Calu3 (cell line): Measurements from ENCODE around the gene ABCG1. TPM values are rescaled to one million over a fixed set of nuclear protein-coding genes. Genes with fewer than 3 reads are reported as not detected.

Experiments
- BruUV-seq: library from RNA; stranded (reverse); fragments of 400-500 nt; replicated peaks from 2 replicates; lab custom pipeline; 2021; lab: Mats Ljungman, UMichigan
- CTCF ChIA-PET: fragments of 300-600 bp; sonication (Branson Sonifier 250); formaldehyde crosslinking; loops from one replicate; lab custom pipeline; 2022; ENCODE audit warnings: antibody characterized with exemption; lab: Charles Lee
- DNase-seq: peaks from one replicate; pipeline ENCODE4 v3.0.0; 2022
- H3K27ac Mint-ChIP-seq: one replicate; pipeline ENCODE4 v1.8.0; 2022; ENCODE audit warnings: mixed read lengths; ENCODE audit not compliant: unreplicated experiment
- H3K27me3 Mint-ChIP-seq: one replicate; pipeline ENCODE4 v1.8.0; 2022; ENCODE audit warnings: mixed read lengths; ENCODE audit not compliant: unreplicated experiment
- H3K36me3 Mint-ChIP-seq: one replicate; pipeline ENCODE4 v1.8.0; 2022; ENCODE audit warnings: mild to moderate bottlenecking, moderate library complexity, mixed read lengths; ENCODE audit not compliant: insufficient read depth, unreplicated experiment
- H3K4me1 Mint-ChIP-seq: one replicate; pipeline ENCODE4 v1.8.0; 2022; ENCODE audit warnings: mild to moderate bottlenecking, low read depth, mixed read lengths; ENCODE audit not compliant: unreplicated experiment
- H3K4me3 Mint-ChIP-seq: one replicate; pipeline ENCODE4 v1.8.0; 2022; ENCODE audit warnings: mild to moderate bottlenecking, low read depth, moderate library complexity, mixed read lengths; ENCODE audit not compliant: unreplicated experiment
- H3K9me3 Mint-ChIP-seq: one replicate; pipeline ENCODE4 v1.8.0; 2022; ENCODE audit warnings: low read depth, mixed read lengths; ENCODE audit not compliant: unreplicated experiment
- intact Hi-C: fragments of 100-400 bp; cut with micrococcal nuclease; formaldehyde crosslinking; loops from one replicate; pipeline ENCODE4 v1.10.0; 2022; ENCODE audit not compliant: unreplicated experiment
- total RNA-seq: library from RNA; stranded (reverse); gene quantifications from 2 replicates; pipeline ENCODE4 v1.2.3, GENCODE V29; 2022
- TF ChIP-seq, protein P1 (sequence below): fragments of 200-600 bp; IDR thresholded peaks from one replicate; pipeline ENCODE4 v1.8.0; 2022; ENCODE audit warnings: antibody characterized with exemption; ENCODE audit not compliant: unreplicated experiment

ABCG1 gene
- total RNA-seq, 1 experiment from 2014 or later, result 0.19 TPM

DNA sequence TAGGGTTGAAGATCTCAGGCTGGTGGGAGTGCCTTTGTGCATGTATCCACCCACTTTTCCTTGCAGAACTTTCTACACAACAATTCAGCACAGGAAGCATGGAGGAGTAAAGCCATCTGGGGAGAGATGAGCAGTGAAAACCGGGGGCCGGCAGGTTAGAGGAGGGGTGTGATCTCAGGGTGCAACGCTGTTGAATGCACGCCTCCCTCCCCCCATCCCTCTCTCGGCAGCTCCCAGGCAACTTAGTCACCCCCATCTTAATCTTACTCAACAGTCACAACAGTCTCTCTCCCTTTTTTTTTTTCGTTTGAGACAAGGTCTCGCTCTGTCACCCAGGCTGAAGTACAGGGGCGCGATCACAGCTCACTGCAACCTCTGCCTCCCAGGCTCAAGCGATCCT, 16.6 kb upstream of the ABCG1 start:
- CTCF ChIA-PET, result no interaction called here
- Mint-ChIP-seq H3K27ac (no peak overlapping the region), H3K4me1 (no peaks in the 10 kb centered on the region), H3K9me3 (no peaks in the 10 kb centered on the region), H3K4me3 (no peak overlapping the region), H3K36me3 (no peaks in the 10 kb centered on the region), H3K27me3 (peaks cover 10% of the 10 kb centered on the region)
- no peak for DNase-seq
- intact Hi-C loops, result no loop called here
- TF ChIP-seq, protein P1, sequence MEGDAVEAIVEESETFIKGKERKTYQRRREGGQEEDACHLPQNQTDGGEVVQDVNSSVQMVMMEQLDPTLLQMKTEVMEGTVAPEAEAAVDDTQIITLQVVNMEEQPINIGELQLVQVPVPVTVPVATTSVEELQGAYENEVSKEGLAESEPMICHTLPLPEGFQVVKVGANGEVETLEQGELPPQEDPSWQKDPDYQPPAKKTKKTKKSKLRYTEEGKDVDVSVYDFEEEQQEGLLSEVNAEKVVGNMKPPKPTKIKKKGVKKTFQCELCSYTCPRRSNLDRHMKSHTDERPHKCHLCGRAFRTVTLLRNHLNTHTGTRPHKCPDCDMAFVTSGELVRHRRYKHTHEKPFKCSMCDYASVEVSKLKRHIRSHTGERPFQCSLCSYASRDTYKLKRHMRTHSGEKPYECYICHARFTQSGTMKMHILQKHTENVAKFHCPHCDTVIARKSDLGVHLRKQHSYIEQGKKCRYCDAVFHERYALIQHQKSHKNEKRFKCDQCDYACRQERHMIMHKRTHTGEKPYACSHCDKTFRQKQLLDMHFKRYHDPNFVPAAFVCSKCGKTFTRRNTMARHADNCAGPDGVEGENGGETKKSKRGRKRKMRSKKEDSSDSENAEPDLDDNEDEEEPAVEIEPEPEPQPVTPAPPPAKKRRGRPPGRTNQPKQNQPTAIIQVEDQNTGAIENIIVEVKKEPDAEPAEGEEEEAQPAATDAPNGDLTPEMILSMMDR, result no peak
- no TSS peak for BruUV-seq

DNA sequence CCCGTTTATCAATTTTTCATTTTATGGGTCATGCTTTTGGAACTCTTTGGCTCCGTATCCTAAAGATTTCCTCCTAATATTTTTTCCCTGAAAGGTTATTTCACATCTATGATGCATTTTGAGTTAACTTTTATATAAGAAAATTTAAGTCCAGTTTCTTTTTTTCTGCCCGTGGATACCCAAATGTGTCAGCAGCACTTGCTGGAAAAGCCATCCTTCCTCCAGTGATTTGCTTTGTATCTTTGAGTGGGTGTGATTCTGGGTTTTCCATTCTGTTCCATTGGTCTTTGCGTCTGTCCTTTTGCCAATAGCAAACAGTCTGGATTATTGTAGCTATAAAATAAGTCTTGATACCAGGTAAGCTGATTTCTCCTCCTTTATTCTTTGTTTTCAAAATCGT, 15.6 kb upstream of the ABCG1 start:
- Mint-ChIP-seq H3K27ac (no peak overlapping the region), H3K27me3 (peaks cover 10% of the 10 kb centered on the region), H3K36me3 (no peaks in the 10 kb centered on the region), H3K4me3 (no peak overlapping the region), H3K4me1 (no peaks in the 10 kb centered on the region), H3K9me3 (no peaks in the 10 kb centered on the region)
- no TSS peak for BruUV-seq
- intact Hi-C loops, result no loop called here
- CTCF ChIA-PET, result no interaction called here
- TF ChIP-seq, protein P1, result no peak
- DNase-seq, result no peak

DNA sequence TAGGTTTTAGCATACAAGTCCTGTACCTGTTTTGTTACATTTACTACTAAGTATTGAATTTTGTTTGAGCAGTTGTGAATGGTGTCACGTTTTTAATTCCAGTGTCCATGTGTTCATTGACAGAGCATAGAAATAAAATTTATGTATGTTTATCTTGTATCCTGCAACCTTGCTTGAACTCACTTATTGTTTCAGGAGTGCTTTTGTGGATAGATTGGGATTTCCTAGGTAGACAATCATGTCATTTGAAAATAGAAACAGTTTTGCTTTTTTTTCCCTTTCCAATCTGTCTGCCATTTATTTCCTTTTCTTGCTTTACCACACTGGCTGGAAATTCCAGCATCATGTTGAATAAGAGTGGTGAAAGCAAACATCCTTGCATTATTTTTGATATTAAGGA, 15.0 kb upstream of the ABCG1 start:
- H3K27ac Mint-ChIP-seq, result no peak overlapping the region
- CTCF ChIA-PET, result no interaction called here
- no peak for DNase-seq
- no peak overlapping the region for H3K4me3 Mint-ChIP-seq
- intact Hi-C loops, result no loop called here
- H3K9me3 Mint-ChIP-seq, result no peaks in the 10 kb centered on the region
- TF ChIP-seq, protein P1, result no peak
- H3K36me3 Mint-ChIP-seq, result no peaks in the 10 kb centered on the region
- H3K4me1 Mint-ChIP-seq, result no peaks in the 10 kb centered on the region
- H3K27me3 Mint-ChIP-seq, result peaks cover 10% of the 10 kb centered on the region
- BruUV-seq, result no TSS peak

DNA sequence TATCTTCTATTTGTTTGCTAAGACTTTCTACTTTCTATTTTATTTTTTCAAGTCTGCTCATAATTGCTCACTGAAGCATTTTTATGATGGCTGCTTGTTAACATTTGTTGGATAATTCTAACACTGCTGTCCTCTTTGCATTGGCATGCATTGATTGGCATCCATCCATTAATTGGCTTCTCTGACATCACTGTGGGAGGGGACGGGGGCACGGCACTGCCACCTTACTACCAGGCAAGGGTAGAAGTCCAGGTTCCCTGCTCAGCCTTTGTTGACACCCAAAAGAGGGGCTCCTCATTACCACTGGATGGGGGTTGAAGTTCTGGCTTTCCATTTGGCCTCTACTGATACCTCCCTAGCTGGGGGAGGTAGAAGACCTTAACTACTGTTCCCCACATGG, 11.5 kb upstream of the ABCG1 start:
- Mint-ChIP-seq H3K36me3 (no peaks in the 10 kb centered on the region), H3K27me3 (peaks cover 21% of the 10 kb centered on the region), H3K4me1 (no peaks in the 10 kb centered on the region), H3K9me3 (no peaks in the 10 kb centered on the region), H3K27ac (no peak overlapping the region), H3K4me3 (no peak overlapping the region)
- CTCF ChIA-PET, result no interaction called here
- intact Hi-C loops, result no loop called here
- no TSS peak for BruUV-seq
- TF ChIP-seq, protein P1, result no peak
- DNase-seq, result no peak

DNA sequence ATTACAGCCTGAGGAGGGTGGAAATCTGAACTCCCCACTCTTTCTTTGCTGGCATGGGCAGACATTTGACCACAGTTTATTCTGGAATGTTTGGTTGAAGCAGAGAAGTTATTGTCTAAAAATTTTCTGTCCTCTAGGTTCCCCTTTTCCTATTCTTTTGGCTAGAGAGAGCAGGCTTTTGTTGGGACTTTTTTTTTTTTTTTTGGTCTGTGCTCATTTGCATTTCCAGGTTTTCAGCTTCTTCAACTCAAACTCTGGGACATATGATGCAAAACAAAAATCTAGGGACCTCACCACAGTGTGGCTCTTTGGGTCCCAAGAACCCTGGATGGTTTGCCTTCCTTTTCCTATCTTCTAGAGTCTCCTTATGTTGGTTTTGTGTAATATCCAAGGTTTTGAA, 10.9 kb upstream of the ABCG1 start:
- peaks cover 23% of the 10 kb centered on the region for H3K27me3 Mint-ChIP-seq
- no peaks in the 10 kb centered on the region for H3K9me3 Mint-ChIP-seq
- H3K36me3 Mint-ChIP-seq, result no peaks in the 10 kb centered on the region
- no peaks in the 10 kb centered on the region for H3K4me1 Mint-ChIP-seq
- no peak for DNase-seq
- BruUV-seq, result no TSS peak
- CTCF ChIA-PET, result no interaction called here
- no peak overlapping the region for H3K27ac Mint-ChIP-seq
- no peak overlapping the region for H3K4me3 Mint-ChIP-seq
- TF ChIP-seq, protein P1, result no peak
- intact Hi-C loops, result no loop called here
